K562 (cell line): ENCODE results near the gene EDEM2. TPM values are rescaled to one million over a fixed set of nuclear protein-coding genes. Genes with fewer than 3 reads are reported as not detected.

Experiments used
- BACH1 ChIP-seq: fragments of 200-800 bp; sonication (Bioruptor generic); IDR thresholded peaks from 2 replicates; pipeline ENCODE4 v1.6.1; 2016; ENCODE audit warnings: missing genetic modification characterization, missing compliant biosample characterization
- CBFA2T2 ChIP-seq: fragments of 450-650 bp; conservative IDR thresholded peaks from 2 replicates; pipeline ENCODE4 v1.6.1; 2017; ENCODE audit warnings: mild to moderate bottlenecking
- EHMT2 ChIP-seq: fragments of 450-650 bp; IDR thresholded peaks from 2 replicates; pipeline ENCODE4 v1.6.1; 2018; ENCODE audit warnings: antibody characterized with exemption
- ETV5 ChIP-seq: sonication (generic); formaldehyde crosslinking; IDR thresholded peaks from 2 replicates; pipeline ENCODE4 v1.4.0; 2020; ENCODE audit warnings: low read depth, mild to moderate bottlenecking, missing genetic modification reagents
- FOXA1 ChIP-seq: fragments of 450-650 bp; IDR thresholded peaks from 2 replicates; pipeline ENCODE4 v1.6.1; 2016; ENCODE audit warnings: mild to moderate bottlenecking, borderline replicate concordance
- FOXP1 ChIP-seq: sonication (generic); formaldehyde crosslinking; IDR thresholded peaks from 2 replicates; pipeline ENCODE4 v1.8.0; 2022; ENCODE audit warnings: mild to moderate bottlenecking, missing genetic modification reagents
- HDAC2 ChIP-seq: fragments of 450-650 bp; IDR thresholded peaks from 2 replicates; pipeline ENCODE4 v1.6.1; 2016; ENCODE audit warnings: mild to moderate bottlenecking
- KDM1A ChIP-seq, 2 experiments: fragments of 450-650 bp; IDR thresholded peaks; 2 replicates each; pipeline ENCODE4 v1.6.1; 2016; ENCODE audit warnings: mild to moderate bottlenecking in 2 of 2
- KDM5B ChIP-seq: fragments of 200-600 bp; sonication (generic); IDR thresholded peaks from 2 replicates; pipeline ENCODE4 v1.6.1; 2012; ENCODE audit warnings: low read depth, mild to moderate bottlenecking, moderate library complexity, low read length, control low read depth, inconsistent platforms; ENCODE audit not compliant: insufficient replicate concordance
- MCM5 ChIP-seq: fragments of 450-650 bp; IDR thresholded peaks from 2 replicates; pipeline ENCODE4 v1.6.1; 2016; ENCODE audit warnings: low read depth
- MITF ChIP-seq: IDR thresholded peaks from 2 replicates; pipeline ENCODE4 v1.6.1; 2014; ENCODE audit warnings: antibody characterized with exemption
- NONO ChIP-seq, 2 experiments: fragments of 200-400 bp in 1 of 2; fragments of 450-650 bp in 1 of 2; formaldehyde crosslinking in 1 of 2; IDR thresholded peaks; 2 replicates each; pipeline ENCODE4 v1.6.1; 2017; ENCODE audit warnings: low read depth in 2 of 2, mild to moderate bottlenecking in 2 of 2, moderate library complexity in 2 of 2, low read length in 1 of 2
- NR1H2 ChIP-seq: sonication (generic); formaldehyde crosslinking; IDR thresholded peaks from 2 replicates; pipeline ENCODE4 v1.4.0; 2020; ENCODE audit warnings: mild to moderate bottlenecking, missing genetic modification reagents
- NRF1 ChIP-seq, 2 experiments: fragments of 450-650 bp; IDR thresholded peaks in 1 of 2; conservative IDR thresholded peaks in 1 of 2; 2 replicates each; pipeline ENCODE4 v1.6.1; 2014; ENCODE audit warnings: mild to moderate bottlenecking in 2 of 2
- OTX1 ChIP-seq: fragments of 450-650 bp; formaldehyde crosslinking; IDR thresholded peaks from 2 replicates; pipeline ENCODE4 v1.4.0; 2022; ENCODE audit warnings: mild to moderate bottlenecking
- RREB1 ChIP-seq: fragments of 250-450 bp; sonication (Bioruptor Pico); IDR thresholded peaks from 2 replicates; pipeline ENCODE4 v1.4.0; 2020
- SMARCA5 ChIP-seq: fragments of 450-650 bp; IDR thresholded peaks from 2 replicates; pipeline ENCODE4 v1.6.1; 2016
- SREBF2 ChIP-seq: sonication (generic); formaldehyde crosslinking; IDR thresholded peaks from 2 replicates; pipeline ENCODE4 v1.4.0; 2020; ENCODE audit warnings: mild to moderate bottlenecking, missing genetic modification reagents
- SUPT5H ChIP-seq: fragments of 450-650 bp; IDR thresholded peaks from 2 replicates; pipeline ENCODE4 v1.6.1; 2016
- ZBED1 ChIP-seq: IDR thresholded peaks from 2 replicates; pipeline ENCODE4 v1.6.1; 2014
- ZC3H8 ChIP-seq: fragments of 450-650 bp; IDR thresholded peaks from 2 replicates; pipeline ENCODE4 v1.6.1; 2017
- ZNF408 ChIP-seq: fragments of 250-450 bp; sonication (Bioruptor Pico); IDR thresholded peaks from 2 replicates; pipeline ENCODE4 v1.4.0; 2020; ENCODE audit warnings: low read depth, mild to moderate bottlenecking, moderate library complexity
- ZNF696 ChIP-seq: fragments of 250-450 bp; sonication (Bioruptor Pico); conservative IDR thresholded peaks from 2 replicates; pipeline ENCODE4 v1.4.0; 2020; ENCODE audit warnings: mild to moderate bottlenecking, moderate library complexity
- ZNF76 ChIP-seq: fragments of 250-450 bp; sonication (Bioruptor Pico); IDR thresholded peaks from 2 replicates; pipeline ENCODE4 v1.4.0; 2020; ENCODE audit warnings: mild to moderate bottlenecking, moderate library complexity, borderline replicate concordance
- polyA plus RNA-seq, 8 experiments: library from polyadenylated mRNA; depleted of rRNA in 4 of 8; stranded (reverse) in 5 of 8; unstranded in 3 of 8; fragments of >200 nt; fragmentation: Nextera tagmentation in 2 of 8; fragmentation: Illumina TruSeq in 1 of 8; extraction: Ambion mirVana in 2 of 8; extraction: Trizol in 1 of 8; gene quantifications; 2 replicates each; pipeline versions ENCODE4 v1.2.1 to v1.2.3, GENCODE V29; 2011 to 2014; ENCODE audit warnings: inconsistent platforms in 1 of 8, missing spikeins in 1 of 8
- total RNA-seq, 7 experiments: library from RNA; depleted of rRNA in 6 of 7; stranded (reverse); fragments of >200 nt in 6 of 7; fragmentation: Illumina TruSeq in 2 of 7; extraction: Trizol in 2 of 7; gene quantifications; 2 replicates each; pipeline versions ENCODE4 v1.2.1 to v1.2.3, GENCODE V29; 2011 to 2021; ENCODE audit warnings: low replicate concordance in 1 of 7
- TF ChIP-seq, protein P1 (sequence below): fragments of 450-650 bp; IDR thresholded peaks from 2 replicates; pipeline ENCODE4 v1.6.1; 2017; ENCODE audit warnings: mild to moderate bottlenecking, moderate library complexity

The EDEM2 gene
- total and polyA plus RNA-seq, 9 of the 15 experiments (the other 6 are each of a cell fraction or from before 2014, with no cell fraction given) = 6.9 to 11.0 (median 9.7) TPM

DNA sequence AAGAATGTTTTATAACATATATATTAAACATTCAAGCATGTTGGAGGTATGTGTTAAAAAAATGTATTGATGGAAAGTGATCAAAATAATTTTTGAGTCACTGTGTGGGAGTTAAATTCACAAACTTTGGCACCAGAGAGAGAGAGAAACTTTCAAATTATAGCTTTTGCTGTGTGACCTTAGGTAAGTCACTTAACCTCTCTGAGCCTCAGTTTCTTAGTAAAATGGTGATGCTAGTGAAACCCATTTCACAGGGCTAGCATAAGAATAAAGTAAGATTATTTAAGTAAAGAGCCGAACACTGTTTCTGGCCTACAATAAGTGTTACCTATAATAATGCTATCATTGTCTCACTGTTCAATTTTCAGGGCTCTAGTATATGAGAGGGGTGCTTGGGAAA, 20.7 kb upstream of the EDEM2 start (continued):
- TF ChIP-seq RREB1 (CRISPR knock-in tag) (no peak), FOXA1 (no peak), FOXP1 (CRISPR knock-in tag) (no peak), BACH1 (tag) (no peak), HDAC2 (peak; percentile 46; the same call in 1 of the 2 replicates), NONO (IDR thresholded peaks at IDR 0.05; ENCODE audit: low read depth in 2 of 2, low read length in 1 of 2) (no peak), ETV5 (CRISPR knock-in tag) (no peak), OTX1 (CRISPR knock-in tag) (no peak), KDM5B (no peak), ZNF696 (no peak), ZC3H8 (no peak), CBFA2T2 (no peak), NRF1 (conservative IDR thresholded peaks at IDR 0.05 in 1 of 2, IDR thresholded peaks at IDR 0.05 in 1 of 2) (no peak), MITF (no peak), ZBED1 (no peak), MCM5 (no peak), ZNF76 (no peak), NR1H2 (CRISPR knock-in tag) (no peak), EHMT2 (no peak), ZNF408 (no peak), SREBF2 (no peak), SUPT5H (no peak), KDM1A (IDR thresholded peaks at IDR 0.05) (peak; percentile 72 to 78), SMARCA5 (0 out of 2 replicates have a peak, but pooled peaks have one; percentile 64)
- TF ChIP-seq, protein P1, sequence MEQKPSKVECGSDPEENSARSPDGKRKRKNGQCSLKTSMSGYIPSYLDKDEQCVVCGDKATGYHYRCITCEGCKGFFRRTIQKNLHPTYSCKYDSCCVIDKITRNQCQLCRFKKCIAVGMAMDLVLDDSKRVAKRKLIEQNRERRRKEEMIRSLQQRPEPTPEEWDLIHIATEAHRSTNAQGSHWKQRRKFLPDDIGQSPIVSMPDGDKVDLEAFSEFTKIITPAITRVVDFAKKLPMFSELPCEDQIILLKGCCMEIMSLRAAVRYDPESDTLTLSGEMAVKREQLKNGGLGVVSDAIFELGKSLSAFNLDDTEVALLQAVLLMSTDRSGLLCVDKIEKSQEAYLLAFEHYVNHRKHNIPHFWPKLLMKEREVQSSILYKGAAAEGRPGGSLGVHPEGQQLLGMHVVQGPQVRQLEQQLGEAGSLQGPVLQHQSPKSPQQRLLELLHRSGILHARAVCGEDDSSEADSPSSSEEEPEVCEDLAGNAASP = no peak
